MM.1S (cell line): ENCODE data around the gene ACSS3.

Experiments
- DNase-seq: peaks from one replicate; pipeline ENCODE4 v3.0.0-alpha.2; 2015
- H2AFZ ChIP-seq: fragments of 300-600 bp; sonication (generic); 2 replicates; pipeline ENCODE4 v1.6.0; 2016; ENCODE audit warnings: antibody characterized with exemption, low read length
- H3F3A ChIP-seq: fragments of 300-600 bp; sonication (generic); 2 replicates; pipeline ENCODE4 v1.6.1; 2016; ENCODE audit warnings: mild to moderate bottlenecking, antibody characterized with exemption, low read length, moderate library complexity, mixed read lengths; ENCODE audit not compliant: insufficient read depth
- H3K27ac ChIP-seq: fragments of 300-600 bp; sonication (generic); 2 replicates; pipeline ENCODE4 v1.5.1; 2016; ENCODE audit warnings: mild to moderate bottlenecking, low read length
- H3K27me3 ChIP-seq: fragments of 300-600 bp; sonication (generic); replicated peaks from 2 replicates; pipeline ENCODE4 v1.6.0; 2016; ENCODE audit warnings: low read length; ENCODE audit not compliant: insufficient read depth
- H3K36me3 ChIP-seq: fragments of 300-600 bp; sonication (generic); replicated peaks from 2 replicates; pipeline ENCODE4 v1.6.1; 2016; ENCODE audit warnings: mild to moderate bottlenecking, low read length, mixed read lengths; ENCODE audit not compliant: insufficient read depth
- H3K4me1 ChIP-seq: fragments of 300-600 bp; sonication (generic); 2 replicates; pipeline ENCODE4 v1.6.1; 2016; ENCODE audit warnings: low read length, mixed read lengths
- H3K4me2 ChIP-seq: fragments of 300-600 bp; sonication (generic); 2 replicates; pipeline ENCODE4 v1.6.0; 2016; ENCODE audit warnings: low read depth, low read length
- H3K4me3 ChIP-seq: fragments of 300-600 bp; sonication (generic); 2 replicates; pipeline ENCODE4 v1.5.1; 2016; ENCODE audit warnings: low read length, mixed read lengths
- H3K79me2 ChIP-seq: fragments of 300-600 bp; sonication (generic); 2 replicates; pipeline ENCODE4 v1.6.1; 2016; ENCODE audit warnings: mixed run types, low read length, mixed read lengths
- H3K9ac ChIP-seq: fragments of 300-600 bp; sonication (generic); 2 replicates; pipeline ENCODE4 v1.6.1; 2016; ENCODE audit warnings: low read length, mixed read lengths
- H3K9me2 ChIP-seq: fragments of 300-600 bp; sonication (generic); replicated peaks from 2 replicates; pipeline ENCODE4 v1.6.1; 2016; ENCODE audit warnings: mild to moderate bottlenecking, low read length, mixed read lengths; ENCODE audit not compliant: insufficient read depth
- H3K9me3 ChIP-seq: fragments of 300-600 bp; sonication (generic); replicated peaks from 2 replicates; pipeline ENCODE4 v1.6.1; 2016; ENCODE audit warnings: mild to moderate bottlenecking, low read length, mixed read lengths; ENCODE audit not compliant: insufficient read depth
- H4K20me1 ChIP-seq: fragments of 300-600 bp; sonication (generic); 2 replicates; pipeline ENCODE4 v1.6.1; 2016; ENCODE audit warnings: mild to moderate bottlenecking, low read length, moderate library complexity, mixed read lengths; ENCODE audit not compliant: insufficient read depth
- EZH2 ChIP-seq: fragments of 300-600 bp; sonication (generic); optimal IDR thresholded peaks from 2 replicates; pipeline ENCODE3; 2017; ENCODE audit warnings: low read depth, mild to moderate bottlenecking, antibody characterized with exemption, low read length, mixed read lengths
- EZH2phosphoT487 ChIP-seq: fragments of 300-600 bp; sonication (generic); IDR thresholded peaks from 2 replicates; pipeline ENCODE4 v1.6.1; 2018; ENCODE audit warnings: antibody characterized with exemption, low read length
- TF ChIP-seq, protein P1 (sequence below): fragments of 300-600 bp; sonication (generic); IDR thresholded peaks from 2 replicates; pipeline ENCODE4 v1.5.1; 2016; ENCODE audit warnings: antibody characterized with exemption, low read length, mixed read lengths

The ACSS3 gene

DNA sequence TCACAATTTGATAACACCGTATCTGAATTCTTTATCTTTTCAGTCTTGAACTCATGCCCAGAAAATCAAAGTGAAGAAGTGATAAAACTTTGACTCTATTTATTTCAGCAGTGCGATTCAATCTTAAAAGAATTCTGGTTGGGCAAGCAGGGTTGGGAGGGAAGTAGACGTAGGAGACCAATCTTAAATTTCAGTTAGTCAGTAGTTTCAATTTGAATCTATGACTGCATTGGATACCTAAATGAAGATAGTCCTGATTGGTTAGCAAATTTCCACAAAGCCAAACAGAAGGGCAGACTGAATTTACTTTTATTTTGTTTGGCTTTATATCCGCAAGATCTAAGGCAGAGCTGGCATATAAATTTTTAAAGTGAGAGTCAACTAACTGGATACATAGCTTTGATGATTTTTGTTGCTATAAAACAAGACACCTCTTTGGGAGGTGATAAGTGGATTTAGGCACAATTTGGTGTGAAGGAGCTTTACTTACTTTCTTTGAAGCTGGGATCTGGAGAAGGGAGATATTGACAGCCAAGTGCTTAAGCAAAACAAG lies 2.6 kb downstream of the ACSS3 start:
- DNase-seq, result no peak
- H3K4me2 ChIP-seq, result no peak overlapping the region

DNA sequence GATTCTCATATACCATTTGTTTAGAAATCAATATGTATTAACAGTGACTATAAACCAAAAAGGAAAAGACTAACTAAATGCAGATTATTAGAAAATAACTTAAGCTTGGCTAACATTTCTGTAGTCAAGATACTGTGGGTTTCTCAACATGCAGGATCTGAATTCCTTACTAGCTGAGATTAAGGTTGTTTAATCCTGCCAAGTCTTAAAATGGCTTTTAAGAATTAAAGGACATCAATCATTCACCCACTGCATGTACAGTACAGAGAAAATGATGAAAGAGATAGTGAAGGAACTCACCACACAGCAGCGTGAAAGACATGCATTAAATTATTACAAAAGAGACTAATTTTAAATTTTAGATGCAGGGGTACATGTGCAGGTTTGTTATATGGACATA lies 3.8 kb downstream of the ACSS3 start:
- DNase-seq, result no peak
- no peak overlapping the region for H2AFZ ChIP-seq
- H3K4me2 ChIP-seq, result no peak overlapping the region
- H4K20me1 ChIP-seq, result no peaks in the 10 kb centered on the region
- no peaks in the 10 kb centered on the region for H3K27me3 ChIP-seq
- no peak overlapping the region for H3K4me3 ChIP-seq
- no peak overlapping the region for H3K9ac ChIP-seq
- no peaks in the 10 kb centered on the region for H3K4me1 ChIP-seq
- H3K36me3 ChIP-seq, result no peaks in the 10 kb centered on the region
- H3K9me3 ChIP-seq, result no peaks in the 10 kb centered on the region
- no peak for TF ChIP-seq EZH2phosphoT487
- TF ChIP-seq, protein P1, sequence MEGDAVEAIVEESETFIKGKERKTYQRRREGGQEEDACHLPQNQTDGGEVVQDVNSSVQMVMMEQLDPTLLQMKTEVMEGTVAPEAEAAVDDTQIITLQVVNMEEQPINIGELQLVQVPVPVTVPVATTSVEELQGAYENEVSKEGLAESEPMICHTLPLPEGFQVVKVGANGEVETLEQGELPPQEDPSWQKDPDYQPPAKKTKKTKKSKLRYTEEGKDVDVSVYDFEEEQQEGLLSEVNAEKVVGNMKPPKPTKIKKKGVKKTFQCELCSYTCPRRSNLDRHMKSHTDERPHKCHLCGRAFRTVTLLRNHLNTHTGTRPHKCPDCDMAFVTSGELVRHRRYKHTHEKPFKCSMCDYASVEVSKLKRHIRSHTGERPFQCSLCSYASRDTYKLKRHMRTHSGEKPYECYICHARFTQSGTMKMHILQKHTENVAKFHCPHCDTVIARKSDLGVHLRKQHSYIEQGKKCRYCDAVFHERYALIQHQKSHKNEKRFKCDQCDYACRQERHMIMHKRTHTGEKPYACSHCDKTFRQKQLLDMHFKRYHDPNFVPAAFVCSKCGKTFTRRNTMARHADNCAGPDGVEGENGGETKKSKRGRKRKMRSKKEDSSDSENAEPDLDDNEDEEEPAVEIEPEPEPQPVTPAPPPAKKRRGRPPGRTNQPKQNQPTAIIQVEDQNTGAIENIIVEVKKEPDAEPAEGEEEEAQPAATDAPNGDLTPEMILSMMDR, result no peak
- TF ChIP-seq EZH2, result no peak
- no peak overlapping the region for H3K27ac ChIP-seq
- H3K79me2 ChIP-seq, result no peaks in the 10 kb centered on the region
- no peaks in the 10 kb centered on the region for H3F3A ChIP-seq
- H3K9me2 ChIP-seq, result no peaks in the 10 kb centered on the region

More for the DNA sequence above, 2.6 kb downstream of the ACSS3 start:
- H3K9me3 ChIP-seq, result no peaks in the 10 kb centered on the region
- no peaks in the 10 kb centered on the region for H3K27me3 ChIP-seq
- no peaks in the 10 kb centered on the region for H3K79me2 ChIP-seq
- H3F3A ChIP-seq, result no peaks in the 10 kb centered on the region
- H3K27ac ChIP-seq, result no peak overlapping the region
- H3K4me3 ChIP-seq, result no peak overlapping the region
- no peaks in the 10 kb centered on the region for H4K20me1 ChIP-seq
- no peaks in the 10 kb centered on the region for H3K36me3 ChIP-seq
- TF ChIP-seq, protein P1, result no peak
- TF ChIP-seq EZH2phosphoT487 (no peak), EZH2 (no peak)
- H3K4me1 ChIP-seq, result no peaks in the 10 kb centered on the region
- H2AFZ ChIP-seq, result no peak overlapping the region
- H3K9me2 ChIP-seq, result no peaks in the 10 kb centered on the region
- H3K9ac ChIP-seq, result no peak overlapping the region

DNA sequence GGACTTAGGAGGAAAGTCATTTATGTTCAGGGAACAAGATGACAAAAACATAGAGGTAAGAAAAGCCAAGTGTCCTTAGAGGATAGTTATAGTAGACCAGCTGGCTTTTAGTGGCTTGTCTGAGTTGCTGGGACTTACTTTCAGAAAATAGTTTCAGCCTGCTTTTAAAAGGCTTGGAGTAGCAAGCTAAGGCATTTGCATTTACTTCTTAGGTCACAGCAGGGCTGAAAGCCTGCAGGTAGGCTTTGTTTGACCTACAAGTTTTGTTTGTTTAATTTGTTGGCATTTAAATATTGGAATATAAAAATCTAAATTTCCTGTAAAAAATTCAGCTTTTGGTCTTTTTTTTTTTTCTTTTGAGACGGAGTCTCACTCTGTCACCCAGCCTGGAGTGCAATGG lies 5.1 kb downstream of the ACSS3 start:
- H4K20me1 ChIP-seq, result no peaks in the 10 kb centered on the region
- H3K27ac ChIP-seq, result no peak overlapping the region
- no peak overlapping the region for H2AFZ ChIP-seq
- no peak overlapping the region for H3K4me3 ChIP-seq
- H3K9ac ChIP-seq, result no peak overlapping the region
- no peaks in the 10 kb centered on the region for H3K79me2 ChIP-seq
- H3K36me3 ChIP-seq, result no peaks in the 10 kb centered on the region
- H3K9me3 ChIP-seq, result no peaks in the 10 kb centered on the region
- H3K27me3 ChIP-seq, result no peaks in the 10 kb centered on the region
- no peak overlapping the region for H3K4me2 ChIP-seq
- no peaks in the 10 kb centered on the region for H3K4me1 ChIP-seq
- no peaks in the 10 kb centered on the region for H3F3A ChIP-seq
- TF ChIP-seq, protein P1, result no peak
- TF ChIP-seq EZH2phosphoT487 (no peak), EZH2 (no peak)
- H3K9me2 ChIP-seq, result no peaks in the 10 kb centered on the region
- DNase-seq, result no peak
